Smooth muscle cell of the coronary artery (primary cell): ENCODE measurements around the gene ZGPAT. TPM values are rescaled to one million over a fixed set of nuclear protein-coding genes. Genes with fewer than 3 reads are reported as not detected.

Experiments used
- total RNA-seq: library from RNA; depleted of rRNA; stranded (reverse); fragments of >200 nt; gene quantifications from 2 replicates; pipeline ENCODE4 v1.2.3, GENCODE V29; 2014; ENCODE audit warnings: low replicate concordance

The ZGPAT gene
- total RNA-seq: 15.3 and 28.8 TPM in 2 replicates

GRCh38 chr20:63707558-63708300 lies at the start of gene ZGPAT, which contains the start of gene ARFRP1:
Gene ZGPAT (plus strand): TSS chr20:63708039. CDS start chr20:63708581, 542 bp downstream.
Gene ARFRP1 (minus strand): TSS chr20:63707976. CDS start chr20:63707091, 885 bp downstream.

GRCh38 chr20:63696628-63697356 lies 11.0 kb upstream of the ZGPAT start, which contains the start of gene TNFRSF6B:
Gene TNFRSF6B (plus strand): TSS chr20:63696652. CDS start chr20:63696768, 116 bp downstream.

GRCh38 chr20:63735859-63736718 lies 28.2 kb downstream of the ZGPAT start, which contains the start of gene LIME1:
Gene LIME1 (plus strand): TSS chr20:63736664. CDS start chr20:63737550, 886 bp downstream.

GRCh38 chr20:63739130-63740069 lies 31.6 kb downstream of the ZGPAT start, which contains the start of gene SLC2A4RG:
Gene SLC2A4RG (plus strand): TSS chr20:63739776. CDS start chr20:63739913, 137 bp downstream.

Other genes with a start within 250 kb of the ZGPAT start
- not detected in 2 replicates for gene KCNQ2, start 235.4 kb upstream of the ZGPAT start, total RNA-seq
- gene EEF1A2, start 209.0 kb upstream of the ZGPAT start, total RNA-seq: 0.47 and 2.5 TPM in 2 replicates
- gene PPDPF, start 187.3 kb upstream of the ZGPAT start, total RNA-seq: 8.0 and 19.2 TPM in 2 replicates
- under 0.01 TPM in 1 of 2 replicates, not detected in the other for gene PTK6, start 170.7 kb upstream of the ZGPAT start, total RNA-seq
- not detected in 2 replicates for gene SRMS, start 160.3 kb upstream of the ZGPAT start, total RNA-seq
- 0.12 and 0.30 TPM in 2 replicates for gene FNDC11, start 153.9 kb upstream of the ZGPAT start, total RNA-seq
- gene HELZ2, start 133.8 kb upstream of the ZGPAT start, total RNA-seq: 21.7 and 37.2 TPM in 2 replicates
- gene GMEB2, start 80.9 kb upstream of the ZGPAT start, total RNA-seq: 5.6 and 6.8 TPM in 2 replicates
- 2.0 and 6.7 TPM in 2 replicates for gene STMN3, start 54.6 kb upstream of the ZGPAT start, total RNA-seq
- 9.2 and 12.5 TPM in 2 replicates for gene RTEL1, start 49.7 kb upstream of the ZGPAT start, total RNA-seq
- gene TNFRSF6B, start 11.4 kb upstream of the ZGPAT start, total RNA-seq: 0.68 and 7.8 TPM in 2 replicates
- gene ARFRP1, start 63 bp upstream of the ZGPAT start, total RNA-seq: 40.9 and 87.1 TPM in 2 replicates
- 1.4 and 2.3 TPM in 2 replicates for gene LIME1, start 28.6 kb downstream of the ZGPAT start, total RNA-seq
- 12.9 TPM in 2 replicates for gene SLC2A4RG, start 31.7 kb downstream of the ZGPAT start, total RNA-seq
- 4.8 and 5.6 TPM in 2 replicates for gene ZBTB46, start 123.2 kb downstream of the ZGPAT start, total RNA-seq
- gene ABHD16B, start 153.5 kb downstream of the ZGPAT start, total RNA-seq: not detected in 2 replicates
- gene TPD52L2, start 157.2 kb downstream of the ZGPAT start, total RNA-seq: 84.7 and 110 TPM in 2 replicates
- 43.3 and 54.3 TPM in 2 replicates for gene DNAJC5, start 187.1 kb downstream of the ZGPAT start, total RNA-seq
- gene UCKL1, start 248.4 kb downstream of the ZGPAT start, total RNA-seq: 20.6 and 21.0 TPM in 2 replicates